ENCODE results near the gene SNAPIN. TPM values are rescaled to one million over a fixed set of nuclear protein-coding genes. Genes with fewer than 3 reads are reported as not detected.

SNAPIN gene
- total and polyA plus RNA-seq, 9 donors, result 48.4 to 53.0 (median 50.1) TPM

- DNase-seq, result no peak
- no peak overlapping the region for H3K4me3 ChIP-seq (ENCODE audit: low read length)
- H3K9me3 ChIP-seq (replicated peaks; ENCODE audit: control insufficient read depth, low read depth, low read length), result no peaks in the 10 kb centered on the region
- WGBS (ENCODE audit: insufficient coverage), result 94% methylated on average over 5 of the region's 6 CpGs
- H3K27me3 ChIP-seq (ENCODE audit: control insufficient read depth, insufficient read depth, low read length), result no peaks in the 10 kb centered on the region
- H3K36me3 ChIP-seq (ENCODE audit: control insufficient read depth, insufficient read depth, low read length), result no peaks in the 10 kb centered on the region
- H3K4me1 ChIP-seq (ENCODE audit: control insufficient read depth, insufficient read depth, low read length), result peaks cover 18% of the 10 kb centered on the region
- peak overlapping the region; percentile 93 for H3K27ac ChIP-seq (ENCODE audit: low read length)
Observed at GRCh38 chr1:153698923-153699714, 40.6 kb downstream of the SNAPIN start.

- Histone ChIP-seq H3K9me3 (replicated peaks; ENCODE audit: control insufficient read depth, low read depth, low read length) (no peaks in the 10 kb centered on the region), H3K27me3 (ENCODE audit: control insufficient read depth, insufficient read depth, low read length) (no peaks in the 10 kb centered on the region), H3K4me1 (ENCODE audit: control insufficient read depth, insufficient read depth, low read length) (peaks cover 18% of the 10 kb centered on the region), H3K4me3 (ENCODE audit: low read length) (no peak overlapping the region), H3K27ac (ENCODE audit: low read length) (no peak overlapping the region), H3K36me3 (ENCODE audit: control insufficient read depth, insufficient read depth, low read length) (no peaks in the 10 kb centered on the region)
- WGBS (ENCODE audit: insufficient coverage), result 78% methylated on average over 4 of the region's 6 CpGs
- DNase-seq, result no peak
Observed at GRCh38 chr1:153699768-153700167, 41.3 kb downstream of the SNAPIN start.

GRCh38 chr1:153705484-153705883 is 47.0 kb downstream of the SNAPIN start:
- 88% methylated on average over 3 of the region's 9 CpGs for WGBS (ENCODE audit: insufficient coverage)
- no peak for DNase-seq
- no peak overlapping the region for H3K4me3 ChIP-seq (ENCODE audit: low read length)
- no peaks in the 10 kb centered on the region for H3K4me1 ChIP-seq (ENCODE audit: control insufficient read depth, insufficient read depth, low read length)
- H3K9me3 ChIP-seq (replicated peaks; ENCODE audit: control insufficient read depth, low read depth, low read length), result no peaks in the 10 kb centered on the region
- H3K27me3 ChIP-seq (ENCODE audit: control insufficient read depth, insufficient read depth, low read length), result peaks cover 3% of the 10 kb centered on the region
- no peak overlapping the region for H3K27ac ChIP-seq (ENCODE audit: low read length)
- H3K36me3 ChIP-seq (ENCODE audit: control insufficient read depth, insufficient read depth, low read length), result no peaks in the 10 kb centered on the region

- no peaks in the 10 kb centered on the region for H3K9me3 ChIP-seq (replicated peaks; ENCODE audit: control insufficient read depth, low read depth, low read length)
- no peaks in the 10 kb centered on the region for H3K4me1 ChIP-seq (ENCODE audit: control insufficient read depth, insufficient read depth, low read length)
- H3K36me3 ChIP-seq (ENCODE audit: control insufficient read depth, insufficient read depth, low read length), result no peaks in the 10 kb centered on the region
- H3K27ac ChIP-seq (ENCODE audit: low read length), result no peak overlapping the region
- H3K27me3 ChIP-seq (ENCODE audit: control insufficient read depth, insufficient read depth, low read length), result peaks cover 3% of the 10 kb centered on the region
- DNase-seq, result no peak
- WGBS (ENCODE audit: insufficient coverage), result 37% methylated on average over 2 of the region's 7 CpGs
- no peak overlapping the region for H3K4me3 ChIP-seq (ENCODE audit: low read length)
Observed at GRCh38 chr1:153711026-153711425, 52.5 kb downstream of the SNAPIN start.

Other genes with a start within 250 kb of the SNAPIN start
- not detected for gene S100A7A, start 242.2 kb upstream of the SNAPIN start, total RNA-seq
- gene S100A7A, start 242.2 kb upstream of the SNAPIN start, polyA plus RNA-seq (ENCODE audit: insufficient read depth in 1 of 8, insufficient read length in 8 of 8, low replicate concordance in 1 of 8), result not detected
- gene S100A7, start 198.1 kb upstream of the SNAPIN start, total RNA-seq, result not detected
- not detected for gene S100A7, start 198.1 kb upstream of the SNAPIN start, polyA plus RNA-seq (ENCODE audit: insufficient read depth in 1 of 8, insufficient read length in 8 of 8, low replicate concordance in 1 of 8)
- 415 TPM for gene S100A6, start 122.7 kb upstream of the SNAPIN start, total RNA-seq
- gene S100A6, start 122.7 kb upstream of the SNAPIN start, polyA plus RNA-seq (ENCODE audit: insufficient read depth in 1 of 8, insufficient read length in 8 of 8, low replicate concordance in 1 of 8), result 100 to 1,000 TPM; 182 to 300 (median 257) TPM
- not detected for gene S100A5, start 117.8 kb upstream of the SNAPIN start, total RNA-seq
- under 1 TPM in 1 of 8 donors, not detected in 7; 0.31 TPM for gene S100A5, start 117.8 kb upstream of the SNAPIN start, polyA plus RNA-seq (ENCODE audit: insufficient read depth in 1 of 8, insufficient read length in 8 of 8, low replicate concordance in 1 of 8)
- 238 TPM for gene S100A4, start 112.9 kb upstream of the SNAPIN start, total RNA-seq
- gene S100A4, start 112.9 kb upstream of the SNAPIN start, polyA plus RNA-seq (ENCODE audit: insufficient read depth in 1 of 8, insufficient read length in 8 of 8, low replicate concordance in 1 of 8), result 100 to 1,000 TPM; 188 to 266 (median 208) TPM
- gene S100A3, start 109.4 kb upstream of the SNAPIN start, total RNA-seq, result 0.31 TPM
- 1 to 10 TPM in 1 of 8 donors, under 1 TPM in 7; 0.30 to 1.4 (median 0.67) TPM for gene S100A3, start 109.4 kb upstream of the SNAPIN start, polyA plus RNA-seq (ENCODE audit: insufficient read depth in 1 of 8, insufficient read length in 8 of 8, low replicate concordance in 1 of 8)
- gene S100A2, start 92.9 kb upstream of the SNAPIN start, total RNA-seq, result 3.4 TPM
- gene S100A2, start 92.9 kb upstream of the SNAPIN start, polyA plus RNA-seq (ENCODE audit: insufficient read depth in 1 of 8, insufficient read length in 8 of 8, low replicate concordance in 1 of 8), result 1 to 10 TPM; 1.4 to 5.0 (median 1.8) TPM
- gene S100A16, start 45.6 kb upstream of the SNAPIN start, total RNA-seq, result 45.4 TPM
- 10 to 100 TPM; 45.1 to 77.3 (median 55.3) TPM for gene S100A16, start 45.6 kb upstream of the SNAPIN start, polyA plus RNA-seq (ENCODE audit: insufficient read depth in 1 of 8, insufficient read length in 8 of 8, low replicate concordance in 1 of 8)
- gene S100A14, start 42.4 kb upstream of the SNAPIN start, total RNA-seq, result 0.18 TPM
- 10 to 100 TPM in 2 of 8 donors, 1 to 10 TPM in 2, under 1 TPM in 4; 0.15 to 27.5 (median 1.2) TPM for gene S100A14, start 42.4 kb upstream of the SNAPIN start, polyA plus RNA-seq (ENCODE audit: insufficient read depth in 1 of 8, insufficient read length in 8 of 8, low replicate concordance in 1 of 8)
- gene S100A13, start 31.2 kb upstream of the SNAPIN start, total RNA-seq, result 111 TPM
- 10 to 100 TPM; 58.4 to 85.4 (median 70.6) TPM for gene S100A13, start 31.2 kb upstream of the SNAPIN start, polyA plus RNA-seq (ENCODE audit: insufficient read depth in 1 of 8, insufficient read length in 8 of 8, low replicate concordance in 1 of 8)
- gene S100A1, start 30.3 kb upstream of the SNAPIN start, total RNA-seq, result 4.7 TPM
- gene S100A1, start 30.3 kb upstream of the SNAPIN start, polyA plus RNA-seq (ENCODE audit: insufficient read depth in 1 of 8, insufficient read length in 8 of 8, low replicate concordance in 1 of 8), result 1 to 10 TPM; 3.0 to 9.5 (median 6.3) TPM
- gene CHTOP, start 24.6 kb upstream of the SNAPIN start, total RNA-seq, result 45.0 TPM
- gene CHTOP, start 24.6 kb upstream of the SNAPIN start, polyA plus RNA-seq (ENCODE audit: insufficient read depth in 1 of 8, insufficient read length in 8 of 8, low replicate concordance in 1 of 8), result 100 to 1,000 TPM in 1 of 8 donors, 10 to 100 TPM in 7; 86.6 to 102 (median 91.0) TPM
- 184 TPM for gene ILF2, start 12.3 kb downstream of the SNAPIN start, total RNA-seq
- 100 to 1,000 TPM; 158 to 217 (median 176) TPM for gene ILF2, start 12.3 kb downstream of the SNAPIN start, polyA plus RNA-seq (ENCODE audit: insufficient read depth in 1 of 8, insufficient read length in 8 of 8, low replicate concordance in 1 of 8)
- gene NPR1, start 20.0 kb downstream of the SNAPIN start, total RNA-seq, result 12.9 TPM
- gene NPR1, start 20.0 kb downstream of the SNAPIN start, polyA plus RNA-seq (ENCODE audit: insufficient read depth in 1 of 8, insufficient read length in 8 of 8, low replicate concordance in 1 of 8), result 10 to 100 TPM; 12.7 to 17.4 (median 15.0) TPM
- gene INTS3, start 69.3 kb downstream of the SNAPIN start, total RNA-seq, result 28.5 TPM
- gene INTS3, start 69.3 kb downstream of the SNAPIN start, polyA plus RNA-seq (ENCODE audit: insufficient read depth in 1 of 8, insufficient read length in 8 of 8, low replicate concordance in 1 of 8), result 10 to 100 TPM; 33.9 to 48.6 (median 39.3) TPM
- 24.2 TPM for gene SLC27A3, start 116.7 kb downstream of the SNAPIN start, total RNA-seq
- 10 to 100 TPM; 17.7 to 32.7 (median 26.2) TPM for gene SLC27A3, start 116.7 kb downstream of the SNAPIN start, polyA plus RNA-seq (ENCODE audit: insufficient read depth in 1 of 8, insufficient read length in 8 of 8, low replicate concordance in 1 of 8)

All from muscle of leg (tissue), 11 donors.